MCF 10A (cell line): ENCODE results near the gene IL10RA. TPM values are rescaled to one million over a fixed set of nuclear protein-coding genes. Genes with fewer than 3 reads are reported as not detected.

Experiments
- BruUV-seq: library from RNA; stranded (reverse); fragments of 400-500 nt; replicated peaks from 2 replicates; lab custom pipeline; 2021; lab: Mats Ljungman, UMichigan
- CTCF ChIA-PET: fragments of 300-600 bp; sonication (Branson Sonifier 250); formaldehyde crosslinking; extraction: SDS; loops from one replicate; lab custom pipeline; 2021; ENCODE audit warnings: antibody characterized with exemption, inconsistent platforms; lab: Yijun Ruan, JAX
- POLR2A ChIA-PET: fragments of 300-600, 350-650 bp; sonication (Branson Sonifier 250); formaldehyde crosslinking; extraction: SDS; loops from one replicate; lab custom pipeline; 2020; ENCODE audit warnings: antibody characterized with exemption, inconsistent platforms; lab: Yijun Ruan, JAX
- DNase-seq: peaks from one replicate; pipeline ENCODE4 v3.0.0-alpha.2; 2018; ENCODE audit not compliant: unreplicated experiment
- H3K27ac Mint-ChIP-seq: one replicate; pipeline ENCODE4 v1.8.0; 2022; ENCODE audit warnings: mild to moderate bottlenecking, low read depth, mixed read lengths; ENCODE audit not compliant: unreplicated experiment
- H3K27me3 Mint-ChIP-seq: one replicate; pipeline ENCODE4 v1.8.0; 2022; ENCODE audit warnings: mixed read lengths; ENCODE audit not compliant: insufficient read depth, unreplicated experiment
- H3K36me3 Mint-ChIP-seq: one replicate; pipeline ENCODE4 v1.8.0; 2022; ENCODE audit warnings: mild to moderate bottlenecking, moderate library complexity, mixed read lengths; ENCODE audit not compliant: insufficient read depth, unreplicated experiment
- H3K4me1 Mint-ChIP-seq: one replicate; pipeline ENCODE4 v1.8.0; 2022; ENCODE audit warnings: mixed read lengths; ENCODE audit not compliant: insufficient read depth, unreplicated experiment
- H3K4me3 Mint-ChIP-seq: one replicate; pipeline ENCODE4 v1.8.0; 2022; ENCODE audit warnings: mild to moderate bottlenecking, moderate library complexity, mixed read lengths; ENCODE audit not compliant: unreplicated experiment
- H3K9me3 Mint-ChIP-seq: one replicate; pipeline ENCODE4 v1.8.0; 2022; ENCODE audit warnings: mixed read lengths; ENCODE audit not compliant: unreplicated experiment
- intact Hi-C: fragments of 100-400 bp; cut with micrococcal nuclease; formaldehyde crosslinking; loops from 2 replicates; pipeline ENCODE4 v1.14.1; 2022
- total RNA-seq: library from RNA; stranded (reverse); gene quantifications from 2 replicates; pipeline ENCODE4 v1.2.3, GENCODE V29; 2022
- TF ChIP-seq, protein P1 (sequence below): fragments of 200-600 bp; IDR thresholded peaks from one replicate; pipeline ENCODE4 v1.8.0; 2022; ENCODE audit warnings: antibody characterized with exemption, mild to moderate bottlenecking; ENCODE audit not compliant: unreplicated experiment

Gene IL10RA
- total RNA-seq, 1 experiment from 2014 or later: not detected

DNA sequence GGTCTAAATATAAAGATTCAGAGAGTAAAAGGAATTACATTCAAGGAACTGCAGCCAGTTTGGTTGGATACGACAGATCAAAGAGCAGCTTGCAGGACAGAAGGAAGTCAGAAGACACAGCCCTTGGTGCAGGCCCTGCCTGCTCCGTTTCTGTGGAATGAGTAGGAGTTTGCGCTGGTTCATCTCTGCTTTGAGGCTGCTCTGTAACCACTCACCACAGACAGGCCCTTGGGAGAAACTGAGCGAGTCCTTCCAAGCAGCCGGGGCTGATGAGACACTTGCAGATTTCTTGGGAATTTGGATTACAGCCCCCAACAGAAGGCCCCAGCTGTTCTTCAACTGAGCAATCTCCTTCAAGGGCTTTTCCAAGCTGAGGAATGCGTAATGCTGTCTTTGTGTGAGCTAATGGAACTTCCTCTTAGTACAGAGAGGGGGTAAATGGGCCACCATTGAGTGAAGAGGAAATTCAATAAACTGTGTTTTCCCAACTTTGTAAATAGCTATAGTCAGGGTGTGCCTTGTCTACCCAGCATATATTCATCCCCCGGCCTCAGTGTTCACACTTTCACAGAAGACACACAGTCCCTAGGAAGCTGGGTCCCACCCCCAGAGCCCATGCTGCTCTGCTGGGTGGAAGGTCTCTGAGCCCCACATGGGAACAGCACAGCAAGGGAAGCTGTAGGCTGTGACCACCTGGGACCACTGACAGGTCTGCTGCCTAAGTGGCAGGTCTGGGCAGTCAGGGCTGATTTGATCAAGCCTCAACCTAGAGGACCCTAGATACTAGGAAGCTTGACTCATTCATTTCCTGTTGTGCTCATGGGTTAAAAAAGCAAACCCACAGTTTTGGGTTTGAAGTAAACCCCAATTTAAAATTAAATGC, 16.6 kb downstream of the IL10RA start:
- Mint-ChIP-seq H3K27me3 (no peaks in the 10 kb centered on the region), H3K4me1 (no peaks in the 10 kb centered on the region), H3K9me3 (no peaks in the 10 kb centered on the region), H3K4me3 (no peak overlapping the region), H3K36me3 (no peaks in the 10 kb centered on the region), H3K27ac (no peak overlapping the region)
- ChIA-PET CTCF (interaction anchor here (0.6 to 1.1 kb wide), 5 partner anchors 18 to 578 kb away, joined by 3 to 5 read pairs (median 3); no protein-coding TSS in a partner anchor), POLR2A (no interaction called here)
- BruUV-seq: no TSS peak
- no peak for DNase-seq
- intact Hi-C loops: no loop called here
- TF ChIP-seq, protein P1, sequence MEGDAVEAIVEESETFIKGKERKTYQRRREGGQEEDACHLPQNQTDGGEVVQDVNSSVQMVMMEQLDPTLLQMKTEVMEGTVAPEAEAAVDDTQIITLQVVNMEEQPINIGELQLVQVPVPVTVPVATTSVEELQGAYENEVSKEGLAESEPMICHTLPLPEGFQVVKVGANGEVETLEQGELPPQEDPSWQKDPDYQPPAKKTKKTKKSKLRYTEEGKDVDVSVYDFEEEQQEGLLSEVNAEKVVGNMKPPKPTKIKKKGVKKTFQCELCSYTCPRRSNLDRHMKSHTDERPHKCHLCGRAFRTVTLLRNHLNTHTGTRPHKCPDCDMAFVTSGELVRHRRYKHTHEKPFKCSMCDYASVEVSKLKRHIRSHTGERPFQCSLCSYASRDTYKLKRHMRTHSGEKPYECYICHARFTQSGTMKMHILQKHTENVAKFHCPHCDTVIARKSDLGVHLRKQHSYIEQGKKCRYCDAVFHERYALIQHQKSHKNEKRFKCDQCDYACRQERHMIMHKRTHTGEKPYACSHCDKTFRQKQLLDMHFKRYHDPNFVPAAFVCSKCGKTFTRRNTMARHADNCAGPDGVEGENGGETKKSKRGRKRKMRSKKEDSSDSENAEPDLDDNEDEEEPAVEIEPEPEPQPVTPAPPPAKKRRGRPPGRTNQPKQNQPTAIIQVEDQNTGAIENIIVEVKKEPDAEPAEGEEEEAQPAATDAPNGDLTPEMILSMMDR: no peak

DNA sequence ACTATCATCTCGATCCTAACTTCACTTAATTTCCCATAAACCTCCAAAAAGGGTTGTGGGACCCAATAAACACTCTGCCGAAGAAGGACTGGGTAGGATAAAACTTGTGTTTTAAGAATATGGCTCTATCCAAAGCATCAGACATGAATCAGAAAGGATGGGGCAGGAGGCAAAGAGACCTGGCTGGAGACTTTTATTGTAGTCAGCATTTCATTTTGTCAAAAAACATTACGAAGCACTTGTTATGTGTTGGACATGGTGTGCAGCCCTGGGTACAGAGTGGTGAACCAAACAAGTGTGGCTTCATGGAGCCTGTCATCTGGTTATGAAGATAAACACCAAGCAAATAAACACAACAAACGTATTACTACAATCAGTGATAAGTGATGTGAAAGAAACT, 17.3 kb downstream of the IL10RA start:
- H3K4me3 Mint-ChIP-seq: no peak overlapping the region
- no peaks in the 10 kb centered on the region for H3K9me3 Mint-ChIP-seq
- ChIA-PET POLR2A (no interaction called here), CTCF (interaction anchor here (0.6 to 1.1 kb wide), 4 partner anchors 18 to 423 kb away, joined by 3 to 5 read pairs (median 3); no protein-coding TSS in a partner anchor)
- intact Hi-C loops: no loop called here
- H3K27me3 Mint-ChIP-seq: no peaks in the 10 kb centered on the region
- no TSS peak for BruUV-seq
- no peak for DNase-seq
- TF ChIP-seq, protein P1: no peak
- H3K36me3 Mint-ChIP-seq: no peaks in the 10 kb centered on the region
- no peaks in the 10 kb centered on the region for H3K4me1 Mint-ChIP-seq
- no peak overlapping the region for H3K27ac Mint-ChIP-seq

DNA sequence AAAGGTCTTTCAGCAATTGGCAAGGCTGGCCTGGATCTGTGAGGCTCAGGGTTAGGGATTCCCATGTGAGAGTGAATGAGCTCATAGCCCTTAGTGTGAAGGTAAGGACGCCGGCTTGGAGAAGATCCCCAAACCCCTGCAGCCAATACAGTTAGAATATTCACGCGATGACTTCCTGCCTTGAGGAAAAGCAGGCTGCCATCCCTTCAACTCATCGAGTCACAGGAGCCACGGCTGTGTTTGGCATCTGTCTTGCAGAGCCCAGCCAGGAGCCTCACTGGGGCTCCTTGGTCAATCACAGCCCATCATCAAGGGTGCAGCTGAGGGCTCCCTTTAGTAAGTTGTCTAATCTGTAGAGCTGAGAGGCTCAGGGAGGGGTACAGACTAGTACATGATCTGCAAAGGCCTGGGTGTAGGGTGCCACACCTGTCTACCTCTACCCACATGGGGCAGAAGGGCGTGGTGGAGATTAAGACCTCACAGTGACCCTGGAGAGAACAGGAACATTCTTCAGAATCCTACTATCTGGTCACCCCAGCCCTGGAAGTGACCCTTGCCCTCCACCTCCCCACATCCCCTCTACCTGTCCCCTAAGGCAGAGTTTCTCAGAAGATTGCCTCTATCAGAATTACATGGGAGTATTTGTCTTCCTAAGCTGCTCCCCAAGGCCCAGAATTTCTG, 18.5 kb downstream of the IL10RA start:
- H3K4me3 Mint-ChIP-seq: no peak overlapping the region
- BruUV-seq: no TSS peak
- no peaks in the 10 kb centered on the region for H3K27me3 Mint-ChIP-seq
- DNase-seq: no peak
- TF ChIP-seq, protein P1: no peak
- POLR2A ChIA-PET: no interaction called here
- intact Hi-C loops: no loop called here
- CTCF ChIA-PET: interaction anchor here (0.6 kb wide), 1 partner anchor 16 kb away, joined by 3 read pairs; no protein-coding TSS in a partner anchor
- H3K27ac Mint-ChIP-seq: no peak overlapping the region
- H3K4me1 Mint-ChIP-seq: no peaks in the 10 kb centered on the region
- H3K9me3 Mint-ChIP-seq: no peaks in the 10 kb centered on the region
- no peaks in the 10 kb centered on the region for H3K36me3 Mint-ChIP-seq
